Stimulated activated CD4-positive, alpha-beta T cell treated with anti-CD3 and anti-CD28 coated beads, TNF-alpha, amount 100 ng/mL, for 1 hour (primary cell): ENCODE measurements around the gene BTBD9.

Experiments used
- DNase-seq, 3 donors: peaks; one replicate each; pipeline ENCODE4 v3.0.0-alpha.2; 2020; ENCODE audit warnings: low read depth in 3 of 3, low spot score in 1 of 3

The BTBD9 gene

DNA sequence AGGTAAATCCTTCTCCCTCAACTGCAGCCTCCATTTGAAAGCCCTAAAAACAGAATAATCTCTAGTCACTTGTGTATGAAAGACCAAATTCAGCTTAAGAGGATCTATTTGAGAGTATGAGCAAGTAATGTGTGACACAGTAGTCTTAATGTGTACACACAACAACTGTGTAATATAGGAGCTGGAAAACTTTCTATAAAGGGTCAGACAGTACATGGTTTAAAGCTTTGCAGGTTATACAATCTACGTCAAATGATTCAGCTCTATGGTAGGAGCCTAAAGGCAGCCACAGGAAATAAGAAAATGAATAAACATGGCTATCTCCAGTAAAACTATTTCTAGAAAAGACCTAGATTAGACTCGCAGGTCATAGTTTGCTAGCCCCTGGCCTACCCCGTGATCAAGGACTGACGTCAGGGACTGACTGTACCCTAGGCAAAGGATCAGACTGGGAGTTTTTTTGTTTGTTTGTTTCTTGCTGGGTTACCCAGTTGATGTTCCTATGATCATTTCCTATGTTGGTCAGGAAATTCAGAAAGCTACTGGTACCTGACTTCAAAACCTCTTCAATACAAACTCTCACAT lies 39.7 kb downstream of the BTBD9 start:
- DNase-seq, result no peak

DNA sequence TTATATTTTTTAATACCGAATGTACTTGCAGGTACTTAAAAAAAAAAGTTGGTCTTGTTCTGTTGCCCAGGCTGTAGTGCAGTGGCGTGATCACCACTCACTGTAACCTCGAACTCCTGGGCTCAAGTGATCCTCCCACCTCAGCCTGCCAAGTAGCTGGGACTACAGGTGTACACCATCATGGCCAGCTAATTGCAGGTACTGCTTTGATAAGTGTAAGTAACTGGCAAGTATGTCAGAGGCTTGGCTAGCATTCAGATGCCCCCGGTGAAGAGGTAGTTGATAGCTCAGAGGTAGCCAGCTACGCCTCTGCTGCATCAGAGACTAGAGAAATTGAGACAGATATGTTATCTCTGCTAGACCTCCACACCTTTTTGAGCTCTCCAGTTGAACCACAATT lies 40.5 kb downstream of the BTBD9 start:
- DNase-seq, result no peak

DNA sequence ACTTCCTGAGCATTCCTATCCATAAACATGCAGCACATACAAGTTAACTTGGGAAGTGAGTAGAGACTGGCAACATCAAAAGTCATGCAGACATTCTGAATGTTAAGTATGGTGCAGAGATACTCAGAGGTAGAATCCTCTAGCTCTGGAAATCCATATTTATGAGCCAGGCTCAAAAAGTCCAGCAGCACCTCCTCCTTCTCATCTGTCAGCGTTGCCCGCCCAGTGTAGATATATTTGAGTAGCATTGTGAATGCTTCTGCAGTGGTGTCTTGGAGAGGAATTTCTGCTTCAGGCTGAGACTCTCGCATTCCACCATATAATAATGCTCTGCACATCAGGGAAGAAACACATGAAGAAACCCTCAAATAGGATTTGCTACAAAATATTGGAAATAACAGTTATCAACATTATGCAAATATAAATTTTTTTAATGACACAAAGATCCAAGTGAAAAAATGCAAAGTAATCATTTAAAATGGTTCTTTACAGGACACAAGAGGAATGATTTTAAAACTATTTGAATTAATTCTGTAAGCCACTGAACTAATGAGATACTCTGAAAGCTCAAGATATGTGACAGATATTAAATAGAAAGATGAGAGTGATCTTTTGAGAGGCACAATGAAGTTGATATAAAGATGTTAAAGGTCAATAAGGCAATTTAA lies 45.6 kb downstream of the BTBD9 start:
- DNase-seq, result no peak

DNA sequence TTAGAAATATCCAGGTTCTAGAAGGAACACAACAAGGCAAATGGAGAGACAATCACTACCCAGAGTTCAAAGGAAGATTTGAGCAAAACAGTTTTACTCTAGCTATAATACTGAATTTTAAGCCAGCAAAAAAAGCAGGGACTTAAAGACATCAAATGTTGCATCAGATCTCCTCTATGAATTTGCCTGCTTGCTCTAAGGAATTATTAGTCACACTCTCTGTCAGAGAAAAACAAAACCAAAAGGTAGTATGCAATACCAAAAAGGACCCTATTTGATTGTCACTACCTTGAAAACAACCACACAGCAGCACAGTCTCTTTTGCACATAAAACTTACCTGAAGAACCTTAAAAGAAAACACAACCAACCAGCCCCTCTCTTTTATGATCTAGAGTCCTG lies 46.3 kb downstream of the BTBD9 start:
- no peak for DNase-seq

DNA sequence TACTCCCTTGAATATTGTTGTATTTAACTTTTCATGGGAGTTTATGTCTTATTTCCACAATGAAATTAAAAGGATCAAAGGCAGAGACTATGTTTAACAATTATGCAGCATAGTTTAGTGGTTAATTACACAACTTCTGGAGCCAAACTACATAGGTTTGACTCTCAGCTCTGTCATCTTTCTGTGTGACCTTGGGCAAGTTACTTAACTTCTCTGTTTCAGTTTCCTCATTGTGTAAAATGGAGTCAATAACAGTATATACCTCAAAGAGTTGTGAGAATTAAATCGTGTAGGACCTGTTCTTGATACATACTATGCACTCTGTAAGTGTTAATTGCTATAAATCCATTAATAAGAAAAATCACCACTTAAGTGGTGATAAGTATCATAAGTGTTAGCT lies 48.3 kb downstream of the BTBD9 start:
- DNase-seq, result no peak

DNA sequence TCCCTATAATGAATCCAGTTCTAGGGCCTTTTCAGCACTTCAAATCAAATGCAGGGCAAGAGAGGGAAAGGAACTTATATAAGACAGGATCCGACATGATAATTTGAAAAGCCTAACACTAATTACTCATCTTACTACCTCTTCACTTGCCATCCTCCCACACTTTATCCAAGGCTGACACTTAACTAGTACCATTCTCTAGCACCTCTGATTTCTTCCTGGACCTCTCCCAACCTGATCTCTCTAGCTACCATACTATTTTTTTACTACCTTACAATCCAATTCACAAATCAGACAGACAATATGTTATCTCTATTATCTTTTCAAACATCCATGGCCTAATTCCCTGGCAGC lies 50.4 kb downstream of the BTBD9 start:
- no peak for DNase-seq

DNA sequence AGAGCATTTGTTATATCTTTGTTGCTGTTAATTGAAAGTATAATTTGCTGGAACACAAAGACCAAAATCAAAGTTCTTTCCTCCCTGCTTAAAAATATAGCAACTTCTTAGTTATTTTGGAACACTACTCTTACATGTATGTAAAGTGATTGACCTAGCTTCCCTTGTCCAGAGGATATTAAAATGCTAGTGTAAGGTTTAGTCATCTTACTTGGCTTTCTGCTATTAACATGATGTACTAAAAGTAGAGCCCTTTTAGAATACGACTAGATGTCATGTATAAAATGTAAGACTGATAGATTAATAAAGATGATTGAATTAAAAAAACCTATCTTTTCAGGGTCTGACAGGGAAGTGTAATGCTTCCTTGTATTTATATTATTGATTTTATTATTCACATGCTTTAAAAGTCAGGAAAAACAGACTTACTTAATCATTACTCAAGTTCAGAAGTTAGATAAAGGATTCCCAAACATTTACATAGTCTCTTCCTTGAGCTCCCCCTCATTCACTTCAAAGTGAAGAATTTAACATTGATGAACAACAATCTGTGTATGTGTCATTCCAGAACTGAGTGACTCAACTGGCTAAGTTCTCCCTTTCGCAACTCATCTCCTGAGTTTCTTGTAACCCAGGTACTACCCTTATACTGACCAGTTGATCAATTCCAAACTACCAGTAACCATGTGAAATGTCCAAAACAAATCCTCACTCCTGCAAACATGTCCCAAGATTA lies 50.9 kb downstream of the BTBD9 start:
- no peak for DNase-seq

DNA sequence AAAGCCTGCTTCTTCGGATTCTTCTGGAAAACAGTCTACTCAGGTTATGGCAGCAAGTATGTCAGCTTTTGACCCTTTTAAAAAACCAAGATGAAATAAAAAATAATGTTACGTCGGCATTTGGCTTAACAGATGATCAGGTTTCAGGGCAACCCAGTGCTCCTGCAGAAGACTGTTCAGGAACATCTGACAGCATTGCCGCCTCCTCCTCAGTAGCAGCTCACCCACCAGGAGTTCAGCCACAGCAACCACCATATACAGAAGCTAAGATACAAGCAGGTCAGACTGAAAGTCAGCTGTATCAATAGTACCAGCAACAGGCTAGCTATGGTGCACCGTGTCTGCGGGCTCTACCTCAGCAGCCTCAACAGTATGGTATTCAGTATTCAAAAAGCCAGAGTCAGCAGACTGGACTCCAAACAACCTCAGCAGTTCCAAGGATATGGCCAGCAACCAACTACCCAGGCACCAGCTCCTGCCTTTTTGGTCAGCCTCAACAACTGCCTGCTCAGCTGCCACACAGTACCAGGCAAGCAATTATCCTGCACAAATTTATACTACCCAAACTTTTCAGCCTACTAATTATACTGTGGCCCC lies 51.9 kb downstream of the BTBD9 start:
- no peak for DNase-seq

DNA sequence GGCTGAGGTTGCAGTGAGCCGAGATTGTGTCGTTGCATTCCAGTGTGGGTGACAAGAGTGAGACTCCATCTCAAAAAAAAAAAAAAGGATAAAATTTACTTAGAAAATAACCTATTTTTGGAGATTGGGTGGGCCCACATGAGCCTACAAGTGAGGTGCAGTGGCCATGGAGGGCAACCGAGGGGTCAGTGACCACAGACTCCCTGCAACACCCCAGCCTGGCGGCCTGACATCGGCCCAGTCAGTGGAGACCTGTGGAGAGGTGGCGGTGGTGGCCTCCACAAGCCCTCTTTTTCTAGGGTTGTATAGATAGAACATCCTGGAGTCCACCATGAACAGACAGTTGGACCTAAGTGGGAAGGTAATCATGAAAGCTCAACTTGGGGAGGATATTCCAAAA lies 52.7 kb downstream of the BTBD9 start:
- DNase-seq, result no peak

DNA sequence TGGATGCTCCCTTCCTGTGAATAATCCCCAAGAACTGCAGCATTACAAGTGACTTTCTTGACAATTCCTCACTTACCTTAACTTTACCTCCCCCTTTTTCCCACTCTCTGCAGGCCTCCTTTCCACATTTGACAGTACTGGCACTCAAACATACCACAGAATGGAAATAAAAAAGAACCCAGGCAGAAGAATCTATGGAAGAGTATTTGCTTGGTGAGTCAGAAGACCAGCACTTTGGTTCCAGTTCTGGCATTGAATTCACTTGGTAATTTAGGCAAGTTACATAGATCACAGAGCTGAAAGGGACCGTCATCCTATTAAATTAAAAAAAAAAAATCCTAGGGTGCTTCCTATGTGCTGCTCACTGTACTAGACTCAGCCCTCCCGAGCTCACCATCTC lies 55.0 kb downstream of the BTBD9 start:
- no peak for DNase-seq

DNA sequence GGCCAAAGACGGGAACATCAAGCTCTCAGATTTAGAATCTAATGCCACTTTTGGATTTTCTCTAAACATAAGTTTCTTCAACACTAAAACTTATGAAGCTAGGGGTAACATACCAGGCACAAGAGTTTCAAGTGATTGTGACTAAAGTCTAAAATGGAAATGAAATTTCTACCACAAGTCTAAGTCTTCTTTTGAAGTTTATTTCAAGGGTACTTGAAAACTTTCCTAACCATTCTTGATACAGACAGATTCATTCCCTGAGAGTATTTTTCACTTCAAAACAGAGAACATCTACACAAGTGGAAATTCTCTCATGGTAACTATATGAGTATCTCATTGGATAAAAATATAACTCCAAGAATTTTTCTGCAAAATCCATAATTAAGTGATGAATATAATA lies 56.2 kb downstream of the BTBD9 start:
- no peak for DNase-seq

DNA sequence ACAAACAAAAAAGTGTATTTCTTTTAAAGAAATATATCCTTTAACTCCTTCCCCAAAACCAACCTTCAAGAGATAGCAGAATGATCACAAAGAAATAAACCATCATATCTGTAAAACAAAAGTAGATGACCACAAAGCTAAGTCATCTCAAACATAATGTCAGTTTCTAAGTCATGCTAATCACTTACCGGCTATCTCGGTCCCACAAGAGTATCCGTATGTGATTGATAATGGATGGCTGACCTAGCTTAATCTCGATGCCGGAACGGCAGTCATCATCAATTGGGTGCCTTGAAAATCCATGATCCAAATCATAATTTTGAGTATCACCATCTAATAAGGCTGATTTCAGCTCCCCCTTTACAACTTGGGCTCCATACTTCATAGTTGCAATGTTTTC lies 59.7 kb downstream of the BTBD9 start:
- no peak for DNase-seq

DNA sequence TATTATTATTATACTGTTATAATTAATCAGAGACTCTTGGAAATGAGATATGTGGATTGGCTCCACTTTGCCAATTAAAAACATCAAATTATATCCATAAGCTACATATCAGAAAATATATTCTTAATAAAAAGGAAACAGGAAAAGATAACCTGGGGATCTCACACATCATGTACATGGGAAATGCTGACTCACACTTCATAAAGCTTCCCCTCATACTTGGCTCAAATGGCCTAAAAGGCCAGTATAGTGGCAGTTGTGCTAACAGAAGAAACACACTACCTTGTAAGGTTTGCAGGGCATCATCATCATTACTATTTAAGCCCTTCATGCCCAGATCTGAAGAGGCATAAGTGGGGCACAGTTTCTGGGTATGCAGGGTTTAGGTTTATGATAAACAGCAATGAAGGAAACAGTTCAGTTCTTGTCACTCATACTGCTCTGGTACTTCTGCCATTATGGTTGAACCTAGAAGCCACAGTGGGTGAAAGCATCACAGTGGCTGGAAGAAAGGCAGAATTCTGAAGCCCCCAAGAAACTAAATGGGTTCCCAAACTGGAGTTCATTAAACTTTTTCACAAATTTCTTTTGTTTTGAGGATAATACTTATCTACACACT lies 60.6 kb downstream of the BTBD9 start:
- DNase-seq, result no peak

DNA sequence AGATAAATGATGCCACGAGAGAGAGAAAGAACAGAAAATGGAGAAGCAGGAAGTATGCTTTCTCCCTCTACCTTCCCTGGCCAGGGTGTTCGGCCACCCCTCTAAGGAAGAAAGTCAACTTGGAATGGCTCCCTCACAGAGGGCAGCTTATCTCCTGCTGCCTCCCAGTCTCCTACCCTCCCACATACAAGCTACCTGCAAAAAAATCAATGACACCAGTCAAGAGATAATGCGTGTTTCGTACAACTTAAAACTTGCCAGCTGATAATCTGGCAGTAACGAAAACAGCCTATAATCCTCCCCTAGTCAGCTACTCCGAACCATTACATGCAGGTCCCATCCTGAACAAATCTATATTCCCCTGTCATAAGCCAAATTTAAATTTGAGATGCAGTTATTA lies 61.7 kb downstream of the BTBD9 start:
- no peak for DNase-seq

DNA sequence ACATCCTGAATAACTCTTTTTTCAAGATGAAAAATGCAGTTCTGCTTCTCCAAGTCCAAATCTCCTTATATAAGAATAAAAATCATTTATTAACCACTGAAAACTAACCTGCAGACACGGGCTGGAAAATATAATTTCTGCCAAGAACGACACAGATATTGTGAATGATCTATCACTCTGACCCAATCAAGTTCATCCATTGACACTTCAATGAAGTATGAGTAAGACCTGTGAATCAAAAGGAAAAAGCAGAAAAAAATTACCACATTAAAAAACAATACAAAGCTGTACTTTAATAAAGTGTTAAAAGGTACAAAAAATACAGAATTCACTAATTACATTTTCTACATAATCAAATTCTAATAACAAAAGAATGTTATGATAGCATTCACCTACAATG lies 62.2 kb downstream of the BTBD9 start:
- DNase-seq, result no peak

DNA sequence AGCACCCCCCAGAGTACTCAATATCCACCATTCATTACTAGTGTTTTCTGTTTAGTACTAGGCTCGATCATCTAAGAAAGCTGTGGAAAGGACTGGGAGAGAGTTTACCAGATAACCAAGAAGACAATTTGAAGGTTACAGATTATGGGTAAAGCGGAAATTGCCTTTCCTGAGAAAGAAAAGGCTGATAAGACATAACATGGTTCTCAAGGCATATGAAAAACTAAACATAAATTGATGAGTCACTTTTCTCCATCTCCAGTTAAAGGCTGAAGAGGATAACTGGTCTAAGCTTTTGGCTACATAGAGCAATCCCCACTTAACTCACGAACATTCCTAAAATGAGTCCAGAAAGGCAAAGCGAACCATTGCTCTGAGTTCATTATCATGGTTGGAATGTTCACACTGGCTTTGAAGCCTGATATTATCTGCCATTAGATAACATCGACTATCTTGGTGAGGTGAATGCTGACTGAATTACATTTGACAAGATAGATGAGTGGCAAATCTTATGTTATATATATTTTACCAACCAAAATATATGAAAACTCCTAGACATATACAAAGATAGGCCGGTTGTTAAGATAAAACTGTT lies 65.8 kb downstream of the BTBD9 start:
- no peak for DNase-seq

DNA sequence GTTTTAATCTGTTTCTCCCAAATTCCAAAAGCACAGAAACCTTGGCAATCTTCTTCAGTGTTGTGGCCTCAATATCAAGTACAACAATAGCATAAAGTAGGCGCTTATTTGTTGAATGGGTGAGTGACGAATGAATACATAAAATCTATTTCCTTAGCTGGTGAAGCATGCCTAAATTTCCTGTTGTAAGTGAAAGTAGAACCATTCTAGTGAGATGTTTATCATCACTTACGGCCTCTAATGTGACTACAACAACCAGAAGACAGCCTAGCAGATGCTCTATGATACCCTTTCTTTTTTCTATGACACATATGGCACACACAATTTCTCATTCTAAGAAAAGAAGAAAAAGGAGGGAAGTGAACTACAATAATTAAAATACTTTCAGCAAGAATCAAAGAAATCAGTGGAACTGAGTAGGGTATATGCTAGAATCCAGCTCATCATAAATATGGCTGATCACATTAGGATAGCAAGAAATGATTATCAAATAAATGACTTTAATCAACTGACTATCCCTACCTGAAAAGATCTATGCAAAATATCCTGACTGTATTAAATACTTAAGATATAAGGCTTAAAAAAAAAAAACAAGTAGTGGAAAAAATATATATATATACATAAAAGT lies 67.4 kb downstream of the BTBD9 start:
- no peak for DNase-seq

DNA sequence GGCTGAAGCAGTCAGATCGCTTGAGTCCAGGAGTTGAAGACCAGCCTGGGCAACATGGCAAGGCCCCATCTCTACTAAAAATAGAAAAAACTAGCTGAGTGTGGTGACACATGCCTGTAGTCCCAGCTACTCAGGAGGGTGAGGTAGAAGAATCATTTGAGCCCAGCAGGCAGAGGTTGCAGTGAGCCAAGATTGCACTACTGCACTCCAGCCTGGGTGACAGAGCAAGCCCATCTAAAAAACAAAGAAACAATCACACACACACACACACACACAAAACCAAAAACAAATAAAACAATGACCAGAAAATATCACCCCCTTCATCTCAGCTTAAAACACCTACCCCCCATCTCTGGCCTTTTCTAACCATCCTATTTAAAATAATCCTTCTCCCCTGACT lies 68.0 kb downstream of the BTBD9 start:
- DNase-seq, result no peak

DNA sequence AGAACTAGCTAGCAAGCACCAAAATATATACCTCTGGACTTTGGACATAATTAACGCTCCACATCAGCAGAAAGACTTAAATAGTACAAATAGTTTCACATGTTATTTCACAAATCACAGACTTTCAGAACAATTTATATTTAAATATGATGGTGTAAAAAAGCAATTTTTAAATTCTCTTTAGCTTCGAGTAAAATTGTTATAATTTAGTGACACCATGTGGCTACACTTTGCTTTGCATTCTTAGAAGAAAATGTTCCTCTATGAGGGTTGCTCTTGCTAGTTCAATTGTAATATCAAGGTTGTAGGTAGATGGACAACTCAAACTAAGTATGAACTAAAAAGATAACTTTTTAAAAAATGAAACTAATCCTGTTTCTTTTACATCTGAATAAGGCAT lies 69.0 kb downstream of the BTBD9 start:
- no peak for DNase-seq

DNA sequence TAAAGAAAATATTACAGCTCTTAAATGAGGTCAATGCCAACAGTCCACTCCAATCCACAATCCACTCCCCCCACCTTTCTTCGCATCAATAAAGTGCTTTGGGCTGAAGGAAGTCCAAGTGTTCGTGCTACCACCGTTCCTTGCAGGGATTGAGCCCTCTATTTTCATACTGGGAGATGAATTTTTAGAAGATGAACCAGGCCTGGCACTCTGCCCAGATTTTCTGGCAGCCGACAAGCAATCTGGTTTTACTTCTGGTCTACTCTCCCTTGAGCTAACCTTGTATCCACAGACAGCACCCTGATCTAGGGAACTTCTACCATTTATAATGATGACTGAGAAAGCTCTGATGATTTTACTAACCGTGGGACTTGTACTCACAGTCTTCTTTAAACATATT lies 72.3 kb downstream of the BTBD9 start:
- no peak for DNase-seq
